ENCODE results near the gene USF2. TPM values are rescaled to one million over a fixed set of nuclear protein-coding genes. Genes with fewer than 3 reads are reported as not detected.

Gene USF2
- total and polyA plus RNA-seq, 10 of the 15 experiments (the other 5 are each of a cell fraction or from before 2014, with no cell fraction given) = 0.56 to 157 (median 65.5) TPM

DNA sequence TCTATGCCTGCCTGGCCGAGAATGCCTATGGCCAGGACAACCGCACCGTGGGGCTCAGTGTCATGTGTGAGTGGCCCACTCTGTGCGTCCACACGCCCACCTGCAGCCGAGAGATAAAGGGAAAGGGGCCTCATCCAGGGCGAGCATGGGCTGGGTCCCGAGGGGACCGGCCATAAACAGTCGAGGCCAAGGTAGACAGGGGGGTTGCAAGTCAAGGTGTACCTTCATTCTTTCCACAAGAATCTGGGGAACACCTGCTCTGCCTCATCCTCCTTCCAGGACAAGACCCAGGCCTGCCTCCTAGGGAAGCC, 31.5 kb downstream of the USF2 start:
- POLR2A ChIA-PET = no interaction called here
- intact Hi-C loops (cut with micrococcal nuclease; ENCODE audit: unreplicated experiment) = no loop called here
- no peak for TF ChIP-seq HDAC2 (IDR thresholded peaks at IDR 0.05)
- TF ChIP-seq FOXM1 (IDR thresholded peaks at IDR 0.05; ENCODE audit: low read depth, low read length) = no peak
- TF ChIP-seq, protein P1, sequence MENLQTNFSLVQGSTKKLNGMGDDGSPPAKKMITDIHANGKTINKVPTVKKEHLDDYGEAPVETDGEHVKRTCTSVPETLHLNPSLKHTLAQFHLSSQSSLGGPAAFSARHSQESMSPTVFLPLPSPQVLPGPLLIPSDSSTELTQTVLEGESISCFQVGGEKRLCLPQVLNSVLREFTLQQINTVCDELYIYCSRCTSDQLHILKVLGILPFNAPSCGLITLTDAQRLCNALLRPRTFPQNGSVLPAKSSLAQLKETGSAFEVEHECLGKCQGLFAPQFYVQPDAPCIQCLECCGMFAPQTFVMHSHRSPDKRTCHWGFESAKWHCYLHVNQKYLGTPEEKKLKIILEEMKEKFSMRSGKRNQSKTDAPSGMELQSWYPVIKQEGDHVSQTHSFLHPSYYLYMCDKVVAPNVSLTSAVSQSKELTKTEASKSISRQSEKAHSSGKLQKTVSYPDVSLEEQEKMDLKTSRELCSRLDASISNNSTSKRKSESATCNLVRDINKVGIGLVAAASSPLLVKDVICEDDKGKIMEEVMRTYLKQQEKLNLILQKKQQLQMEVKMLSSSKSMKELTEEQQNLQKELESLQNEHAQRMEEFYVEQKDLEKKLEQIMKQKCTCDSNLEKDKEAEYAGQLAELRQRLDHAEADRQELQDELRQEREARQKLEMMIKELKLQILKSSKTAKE (IDR thresholded peaks at IDR 0.05; ENCODE audit: low read depth, poor library complexity, severe bottlenecking) = no peak
- no peak for TF ChIP-seq WRNIP1 (IDR thresholded peaks at IDR 0.05; ENCODE audit: borderline replicate concordance, low read depth, low read length)
- TF ChIP-seq, protein P2, sequence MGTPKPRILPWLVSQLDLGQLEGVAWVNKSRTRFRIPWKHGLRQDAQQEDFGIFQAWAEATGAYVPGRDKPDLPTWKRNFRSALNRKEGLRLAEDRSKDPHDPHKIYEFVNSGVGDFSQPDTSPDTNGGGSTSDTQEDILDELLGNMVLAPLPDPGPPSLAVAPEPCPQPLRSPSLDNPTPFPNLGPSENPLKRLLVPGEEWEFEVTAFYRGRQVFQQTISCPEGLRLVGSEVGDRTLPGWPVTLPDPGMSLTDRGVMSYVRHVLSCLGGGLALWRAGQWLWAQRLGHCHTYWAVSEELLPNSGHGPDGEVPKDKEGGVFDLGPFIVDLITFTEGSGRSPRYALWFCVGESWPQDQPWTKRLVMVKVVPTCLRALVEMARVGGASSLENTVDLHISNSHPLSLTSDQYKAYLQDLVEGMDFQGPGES (IDR thresholded peaks at IDR 0.05) = no peak
- no peak for TF ChIP-seq RCOR1 (conservative IDR thresholded peaks at IDR 0.05; ENCODE audit: low read depth, low read length)
- no peak for TF ChIP-seq ZNF24 (IDR thresholded peaks at IDR 0.05)
- no peak for TF ChIP-seq MYB (IDR thresholded peaks at IDR 0.05; ENCODE audit: borderline replicate concordance, low read depth, low read length)
- TF ChIP-seq, protein P3, sequence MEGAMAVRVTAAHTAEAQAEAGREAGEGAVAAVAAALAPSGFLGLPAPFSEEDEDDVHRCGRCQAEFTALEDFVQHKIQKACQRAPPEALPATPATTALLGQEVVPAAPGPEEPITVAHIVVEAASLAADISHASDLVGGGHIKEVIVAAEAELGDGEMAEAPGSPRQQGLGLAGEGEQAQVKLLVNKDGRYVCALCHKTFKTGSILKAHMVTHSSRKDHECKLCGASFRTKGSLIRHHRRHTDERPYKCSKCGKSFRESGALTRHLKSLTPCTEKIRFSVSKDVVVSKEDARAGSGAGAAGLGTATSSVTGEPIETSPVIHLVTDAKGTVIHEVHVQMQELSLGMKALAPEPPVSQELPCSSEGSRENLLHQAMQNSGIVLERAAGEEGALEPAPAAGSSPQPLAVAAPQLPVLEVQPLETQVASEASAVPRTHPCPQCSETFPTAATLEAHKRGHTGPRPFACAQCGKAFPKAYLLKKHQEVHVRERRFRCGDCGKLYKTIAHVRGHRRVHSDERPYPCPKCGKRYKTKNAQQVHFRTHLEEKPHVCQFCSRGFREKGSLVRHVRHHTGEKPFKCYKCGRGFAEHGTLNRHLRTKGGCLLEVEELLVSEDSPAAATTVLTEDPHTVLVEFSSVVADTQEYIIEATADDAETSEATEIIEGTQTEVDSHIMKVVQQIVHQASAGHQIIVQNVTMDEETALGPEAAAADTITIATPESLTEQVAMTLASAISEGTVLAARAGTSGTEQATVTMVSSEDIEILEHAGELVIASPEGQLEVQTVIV (IDR thresholded peaks at IDR 0.05; ENCODE audit: borderline replicate concordance, partially characterized antibody) = no peak
- no peak for TF ChIP-seq CHD1 (IDR thresholded peaks at IDR 0.05; ENCODE audit: low read depth, low read length)
- no peak for TF ChIP-seq TCF7 (IDR thresholded peaks at IDR 0.05; ENCODE audit: borderline replicate concordance)
- TF ChIP-seq HDGF (IDR thresholded peaks at IDR 0.05) = no peak
- no peak for TF ChIP-seq NFYA (IDR thresholded peaks at IDR 0.05; ENCODE audit: borderline replicate concordance, low read depth, low read length)
- TF ChIP-seq, protein P4, sequence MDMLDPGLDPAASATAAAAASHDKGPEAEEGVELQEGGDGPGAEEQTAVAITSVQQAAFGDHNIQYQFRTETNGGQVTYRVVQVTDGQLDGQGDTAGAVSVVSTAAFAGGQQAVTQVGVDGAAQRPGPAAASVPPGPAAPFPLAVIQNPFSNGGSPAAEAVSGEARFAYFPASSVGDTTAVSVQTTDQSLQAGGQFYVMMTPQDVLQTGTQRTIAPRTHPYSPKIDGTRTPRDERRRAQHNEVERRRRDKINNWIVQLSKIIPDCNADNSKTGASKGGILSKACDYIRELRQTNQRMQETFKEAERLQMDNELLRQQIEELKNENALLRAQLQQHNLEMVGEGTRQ (IDR thresholded peaks at IDR 0.05; ENCODE audit: borderline replicate concordance, low read depth, low read length) = no peak
- TF ChIP-seq, protein P5, sequence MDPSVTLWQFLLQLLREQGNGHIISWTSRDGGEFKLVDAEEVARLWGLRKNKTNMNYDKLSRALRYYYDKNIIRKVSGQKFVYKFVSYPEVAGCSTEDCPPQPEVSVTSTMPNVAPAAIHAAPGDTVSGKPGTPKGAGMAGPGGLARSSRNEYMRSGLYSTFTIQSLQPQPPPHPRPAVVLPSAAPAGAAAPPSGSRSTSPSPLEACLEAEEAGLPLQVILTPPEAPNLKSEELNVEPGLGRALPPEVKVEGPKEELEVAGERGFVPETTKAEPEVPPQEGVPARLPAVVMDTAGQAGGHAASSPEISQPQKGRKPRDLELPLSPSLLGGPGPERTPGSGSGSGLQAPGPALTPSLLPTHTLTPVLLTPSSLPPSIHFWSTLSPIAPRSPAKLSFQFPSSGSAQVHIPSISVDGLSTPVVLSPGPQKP (IDR thresholded peaks at IDR 0.05; ENCODE audit: low read depth, low read length) = no peak
- TF ChIP-seq, protein P6, sequence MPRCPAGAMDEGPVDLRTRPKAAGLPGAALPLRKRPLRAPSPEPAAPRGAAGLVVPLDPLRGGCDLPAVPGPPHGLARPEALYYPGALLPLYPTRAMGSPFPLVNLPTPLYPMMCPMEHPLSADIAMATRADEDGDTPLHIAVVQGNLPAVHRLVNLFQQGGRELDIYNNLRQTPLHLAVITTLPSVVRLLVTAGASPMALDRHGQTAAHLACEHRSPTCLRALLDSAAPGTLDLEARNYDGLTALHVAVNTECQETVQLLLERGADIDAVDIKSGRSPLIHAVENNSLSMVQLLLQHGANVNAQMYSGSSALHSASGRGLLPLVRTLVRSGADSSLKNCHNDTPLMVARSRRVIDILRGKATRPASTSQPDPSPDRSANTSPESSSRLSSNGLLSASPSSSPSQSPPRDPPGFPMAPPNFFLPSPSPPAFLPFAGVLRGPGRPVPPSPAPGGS (IDR thresholded peaks at IDR 0.05; ENCODE audit: borderline replicate concordance, insufficient read depth, low read depth, low read length, poor library complexity, severe bottlenecking) = no peak

More for the DNA sequence above, 31.5 kb downstream of the USF2 start:
- H3K4me1 ChIP-seq (ENCODE audit: control insufficient read depth, insufficient read depth, low read length) = peaks cover 26% of the 10 kb centered on the region
- no peak overlapping the region for H2AFZ ChIP-seq (ENCODE audit: control insufficient read depth, low read depth, low read length)
- no peak overlapping the region for H3K9ac ChIP-seq (ENCODE audit: control insufficient read depth, insufficient read depth, low read length)
- ChIA-PET RAD21 (ENCODE audit: unreplicated experiment) (no interaction called here), CTCF (no interaction called here), SMC1A (ENCODE audit: uncharacterized antibody, unreplicated experiment) (no interaction called here)
- H3K36me3 ChIP-seq (ENCODE audit: control insufficient read depth in 2 of 2, insufficient read depth in 2 of 2, low read length in 1 of 2) = no peaks in the 10 kb centered on the region
- H3K4me2 ChIP-seq (ENCODE audit: control insufficient read depth, insufficient read depth) = no peak overlapping the region
- no peak overlapping the region for H3K4me3 ChIP-seq
- FAIRE-seq (no peak), ATAC-seq (no peak), DNase-seq (ENCODE audit: low read depth, low spot score) (no peak)
- H3K27ac ChIP-seq (ENCODE audit: control insufficient read depth, insufficient read depth) = no peak overlapping the region
- WGBS (ENCODE audit: insufficient coverage, insufficient replicate concordance, low lambda C conversion rate, missing lambda C conversion rate) = 78% methylated on average over 10 of the region's 10 CpGs
- in situ Hi-C loops (cut with MboI) = no loop called here
- H3K27me3 ChIP-seq (replicated peaks in 1 of 2; ENCODE audit: control insufficient read depth in 2 of 2, insufficient read depth in 2 of 2, low read length in 1 of 2) = no peaks in the 10 kb centered on the region
- H4K20me1 ChIP-seq (ENCODE audit: control insufficient read depth, insufficient read depth) = no peaks in the 10 kb centered on the region
- H3K9me3 ChIP-seq (replicated peaks; ENCODE audit: control insufficient read depth, insufficient read depth, low read length) = no peaks in the 10 kb centered on the region
- BruUV-seq (replicated peaks) = no TSS peak
- no peaks in the 10 kb centered on the region for H3K79me2 ChIP-seq (ENCODE audit: control insufficient read depth, insufficient read depth, low read length)
